Endothelial cell of umbilical vein (primary cell): ENCODE measurements around the gene DNAH6. TPM values are rescaled to one million over a fixed set of nuclear protein-coding genes. Genes with fewer than 3 reads are reported as not detected.

ENCODE experiments used
- BruUV-seq: library from RNA; stranded (reverse); fragments of 400-500 nt; replicated peaks from 2 replicates; lab custom pipeline; 2021; lab: Mats Ljungman, UMichigan
- CTCF ChIA-PET: fragments of 300-600, 350-600 bp; sonication (Branson Sonifier 250); formaldehyde crosslinking; loops from one replicate; lab custom pipeline; 2021; ENCODE audit warnings: antibody characterized with exemption, inconsistent platforms; lab: Charles Lee
- POLR2A ChIA-PET: fragments of 300-600, 350-600 bp; sonication (Branson Sonifier 250); formaldehyde crosslinking; loops from one replicate; lab custom pipeline; 2021; ENCODE audit warnings: antibody characterized with exemption, inconsistent platforms; lab: Charles Lee
- DNase-seq: peaks from one replicate; pipeline ENCODE4 v3.0.0-alpha.2; 2011; ENCODE audit warnings: low read depth, low spot score
- FAIRE-seq: peaks from 2 replicates; lab custom pipeline; 2011; peaks lifted over from hg19 to GRCh38; lab: Jason Lieb, UNC
- H2AFZ ChIP-seq: 2 replicates; pipeline ENCODE4 v1.6.0; 2012; ENCODE audit warnings: low read depth, low read length, control low read depth, inconsistent platforms
- H3K27ac ChIP-seq: 2 replicates; pipeline ENCODE4 v1.5.1; 2011; ENCODE audit warnings: low read depth, mild to moderate bottlenecking, control low read depth, low read length, moderate library complexity; ENCODE audit not compliant: insufficient read depth
- H3K27me3 ChIP-seq, 2 experiments: 2 replicates each; pipeline versions ENCODE4 v1.6.0 to v1.6.1; 2011; ENCODE audit warnings: low read length in 2 of 2, mixed read lengths in 1 of 2; ENCODE audit not compliant: control insufficient read depth in 2 of 2, insufficient read depth in 2 of 2
- H3K36me3 ChIP-seq, 2 experiments: 2 replicates in 1 of 2; 3 replicates in 1 of 2; pipeline ENCODE4 v1.5.1; 2011; ENCODE audit warnings: low read length in 2 of 2, mild to moderate bottlenecking in 1 of 2, moderate library complexity in 1 of 2; ENCODE audit not compliant: control insufficient read depth in 2 of 2, insufficient read depth in 2 of 2; ENCODE audit errors: extremely low read depth in 1 of 2
- H3K4me1 ChIP-seq: 3 replicates; pipeline ENCODE4 v1.5.1; 2011; ENCODE audit warnings: mild to moderate bottlenecking, low read length; ENCODE audit not compliant: control insufficient read depth, insufficient read depth; ENCODE audit errors: extremely low read depth
- H3K4me2 ChIP-seq: 2 replicates; pipeline ENCODE4 v1.6.1; 2011; ENCODE audit warnings: low read length, control low read depth, mixed read lengths; ENCODE audit not compliant: insufficient read depth
- H3K4me3 ChIP-seq, 3 experiments: fragments of 200-600 bp in 1 of 3; sonication (generic), shearing (Covaris generic) in 1 of 3; replicated peaks in 1 of 3; 2 replicates each; pipeline ENCODE4 v1.5.1; 2011 to 2016; ENCODE audit warnings: control low read depth in 3 of 3, low read length in 3 of 3, mild to moderate bottlenecking in 2 of 3, inconsistent platforms in 1 of 3, low read depth in 1 of 3, moderate library complexity in 1 of 3; ENCODE audit not compliant: insufficient read depth in 1 of 3
- H3K79me2 ChIP-seq: 2 replicates; pipeline ENCODE4 v1.6.0; 2012; ENCODE audit warnings: low read length, inconsistent platforms; ENCODE audit not compliant: control insufficient read depth, insufficient read depth
- H3K9ac ChIP-seq: replicated peaks from 2 replicates; pipeline ENCODE3; 2011; ENCODE audit warnings: low read length, control low read depth; ENCODE audit not compliant: insufficient read depth; ENCODE audit errors: extremely low read depth
- H3K9me1 ChIP-seq: replicated peaks from 3 replicates; pipeline ENCODE4 v1.6.0; 2011; ENCODE audit warnings: mild to moderate bottlenecking, low read length; ENCODE audit not compliant: control insufficient read depth, insufficient read depth; ENCODE audit errors: extremely low read depth
- H3K9me3 ChIP-seq: replicated peaks from 2 replicates; pipeline ENCODE4 v1.5.1; 2012; ENCODE audit warnings: low read length, inconsistent platforms; ENCODE audit not compliant: control insufficient read depth, insufficient read depth
- H4K20me1 ChIP-seq: replicated peaks from 2 replicates; pipeline ENCODE3; 2011; ENCODE audit warnings: mild to moderate bottlenecking, low read length; ENCODE audit not compliant: control insufficient read depth, insufficient read depth; ENCODE audit errors: extremely low read depth
- CTCF ChIP-seq, 2 donors: IDR thresholded peaks; 1 replicate in 1 of 2; 2 replicates in 1 of 2; pipeline ENCODE4 v1.5.1; 2011; ENCODE audit warnings: low read length in 2 of 2, mild to moderate bottlenecking in 2 of 2, moderate library complexity in 2 of 2, control low read depth in 1 of 2, inconsistent platforms in 1 of 2, low read depth in 1 of 2; ENCODE audit not compliant: insufficient read depth in 1 of 2; ENCODE audit errors: extremely low read depth in 1 of 2
- EZH2 ChIP-seq: IDR thresholded peaks from 2 replicates; pipeline ENCODE4 v1.6.1; 2012; ENCODE audit warnings: borderline replicate concordance, low read depth, mild to moderate bottlenecking, moderate library complexity, low read length, inconsistent platforms; ENCODE audit not compliant: severe bottlenecking
- FOS ChIP-seq: IDR thresholded peaks from 2 replicates; pipeline ENCODE4 v1.6.1; 2011; ENCODE audit warnings: mild to moderate bottlenecking, low read length, moderate library complexity, borderline replicate concordance; ENCODE audit not compliant: insufficient read depth
- GATA2 ChIP-seq: IDR thresholded peaks from 2 replicates; pipeline ENCODE4 v1.7.0; 2011; ENCODE audit warnings: low read depth, mild to moderate bottlenecking, moderate library complexity, mixed read lengths, low read length; ENCODE audit not compliant: insufficient read length, insufficient read depth
- JUN ChIP-seq: IDR thresholded peaks from 2 replicates; pipeline ENCODE4 v1.6.1; 2011; ENCODE audit warnings: borderline replicate concordance, low read depth; ENCODE audit not compliant: insufficient read length, insufficient read depth
- MAX ChIP-seq: IDR thresholded peaks from 2 replicates; pipeline ENCODE4 v1.6.1; 2011; ENCODE audit not compliant: insufficient read depth, insufficient read length
- MYC ChIP-seq: IDR thresholded peaks from one replicate; pipeline ENCODE4 v1.6.1; 2011; ENCODE audit warnings: mild to moderate bottlenecking, low read depth, low read length
- POLR2A ChIP-seq: IDR thresholded peaks from 2 replicates; pipeline ENCODE4 v1.6.1; 2012; ENCODE audit warnings: low read depth, mild to moderate bottlenecking, control low read depth, low read length
- POLR2AphosphoS5 ChIP-seq: IDR thresholded peaks from 2 replicates; pipeline ENCODE4 v1.6.1; 2012; ENCODE audit warnings: low read depth, mild to moderate bottlenecking, control low read depth, low read length, moderate library complexity; ENCODE audit not compliant: insufficient read depth
- dilution Hi-C: fragments of 300-500 bp; cut with MboI; formaldehyde crosslinking; loops from one replicate; pipeline ENCODE4 v1.15.0; 2019; ENCODE audit warnings: low sequenced_read_pairs; ENCODE audit not compliant: extremely low pct_ligation_motif_present
- intact Hi-C: fragments of 100-400 bp; cut with micrococcal nuclease; formaldehyde crosslinking; loops from one replicate; pipeline ENCODE4 v1.10.0; 2022
- polyA plus RNA-seq, 4 experiments: library from polyadenylated mRNA; depleted of rRNA in 3 of 4; stranded (reverse) in 3 of 4; unstranded in 1 of 4; fragments of >200 nt; gene quantifications; 2 replicates each; pipeline versions ENCODE4 v1.2.1 to v1.2.3, GENCODE V29; 2011 to 2012; ENCODE audit warnings: missing spikeins in 1 of 4
- total RNA-seq: library from RNA; stranded (reverse); gene quantifications from 2 replicates; pipeline ENCODE4 v1.2.3, GENCODE V29; 2021

The DNAH6 gene
- total and polyA plus RNA-seq, 2 donors (not counting 3 experiments of a cell fraction or from before 2014, with no cell fraction given) = 0.24 TPM; not detected in 1

DNA sequence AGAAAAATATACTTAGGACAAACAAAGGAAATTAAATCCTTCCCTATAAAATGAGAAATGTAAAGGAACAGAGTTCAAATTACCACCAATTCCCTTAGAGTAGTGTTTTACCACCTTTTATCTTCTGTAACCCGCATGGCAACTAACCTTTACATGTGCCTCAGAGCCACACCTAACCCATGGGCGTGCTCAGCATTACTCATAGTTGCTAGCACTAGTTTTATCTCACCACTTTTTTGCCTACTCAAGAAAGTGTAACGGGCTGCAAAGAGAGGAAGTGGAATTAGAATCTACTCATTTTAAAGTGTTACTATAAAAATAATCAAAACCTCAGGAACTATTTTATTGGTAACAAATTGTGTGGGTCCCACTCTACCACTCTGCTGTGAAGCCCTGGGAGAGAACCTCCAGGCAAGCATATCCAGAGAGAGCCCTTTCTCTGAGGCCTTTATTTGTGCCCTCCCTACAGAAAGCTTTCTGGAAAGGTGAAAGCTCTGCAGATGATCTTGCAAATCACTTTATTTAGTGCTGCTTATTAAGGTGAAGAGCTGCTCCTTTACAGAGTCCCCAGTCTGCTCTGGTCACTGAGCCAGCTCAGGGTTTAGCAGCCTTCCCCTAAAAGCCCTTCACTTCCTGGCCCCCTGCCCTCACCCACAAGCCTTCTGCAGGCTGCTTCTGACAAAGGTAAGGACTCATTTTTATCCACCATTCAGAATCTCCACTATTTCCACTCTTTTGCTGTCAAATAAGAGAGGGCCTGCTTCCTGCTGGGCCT, 265.8 kb downstream of the DNAH6 start:
- intact Hi-C loops = no loop called here
- Histone ChIP-seq H3K9me3 (no peaks in the 10 kb centered on the region), H3K36me3 (no peaks in the 10 kb centered on the region), H3K4me2 (no peak overlapping the region), H3K27ac (no peak overlapping the region), H3K4me3 (no peak overlapping the region), H3K27me3 (no peaks in the 10 kb centered on the region), H3K9me1 (no peaks in the 10 kb centered on the region), H3K79me2 (no peaks in the 10 kb centered on the region), H4K20me1 (no peaks in the 10 kb centered on the region), H3K4me1 (no peaks in the 10 kb centered on the region), H3K9ac (no peak overlapping the region), H2AFZ (no peak overlapping the region)
- dilution Hi-C loops = no loop called here
- CTCF ChIA-PET = no interaction called here
- DNase-seq (no peak), FAIRE-seq (no peak)
- BruUV-seq = no TSS peak
- TF ChIP-seq JUN = no peak
- TF ChIP-seq GATA2 = no peak
- no peak for TF ChIP-seq CTCF (IDR thresholded peaks at IDR 0.05; ENCODE audit: extremely low read depth in 1 of 2, insufficient read depth in 1 of 2, low read depth in 1 of 2, low read length in 2 of 2)
- TF ChIP-seq MYC = no peak
- no peak for TF ChIP-seq EZH2
- TF ChIP-seq FOS = no peak
- no peak for TF ChIP-seq MAX
- TF ChIP-seq POLR2AphosphoS5 = no peak
- no peak for TF ChIP-seq POLR2A
- POLR2A ChIA-PET = no interaction called here
